Smooth muscle cell (in vitro differentiated cells): Measurements from ENCODE around the gene PCSK5. TPM values are rescaled to one million over a fixed set of nuclear protein-coding genes. Genes with fewer than 3 reads are reported as not detected.

Experiments used
- DNase-seq: peaks from one replicate; lab custom pipeline; 2025; ENCODE audit not compliant: unreplicated experiment; lab: John Stamatoyannopoulos, UW
- H2AFZ ChIP-seq: fragments of 200-600 bp; sonication (generic); 2 replicates; pipeline ENCODE4 v1.6.0; 2016; ENCODE audit warnings: antibody characterized with exemption, low read depth, mild to moderate bottlenecking
- H3F3A ChIP-seq: fragments of 200-600 bp; sonication (generic); 2 replicates; pipeline ENCODE4 v1.6.0; 2017; ENCODE audit warnings: antibody characterized with exemption, low read depth
- H3K27ac ChIP-seq: fragments of 200-600 bp; sonication (generic); 2 replicates; pipeline ENCODE4 v1.5.1; 2016; ENCODE audit warnings: low read depth, mild to moderate bottlenecking
- H3K27me3 ChIP-seq: fragments of 200-600 bp; sonication (generic); 2 replicates; pipeline ENCODE4 v1.6.1; 2016; ENCODE audit warnings: low read depth, mild to moderate bottlenecking
- H3K36me3 ChIP-seq: fragments of 200-600 bp; sonication (generic); 2 replicates; pipeline ENCODE4 v1.5.1; 2016; ENCODE audit warnings: low read depth
- H3K4me1 ChIP-seq: fragments of 200-600 bp; sonication (generic); 2 replicates; pipeline ENCODE4 v1.5.1; 2016; ENCODE audit warnings: low read depth
- H3K4me2 ChIP-seq: fragments of 200-600 bp; sonication (generic); 2 replicates; pipeline ENCODE4 v1.6.0; 2016; ENCODE audit warnings: mild to moderate bottlenecking
- H3K4me3 ChIP-seq: fragments of 200-600 bp; sonication (generic); 2 replicates; pipeline ENCODE4 v1.5.1; 2016; ENCODE audit warnings: mild to moderate bottlenecking
- H3K79me2 ChIP-seq: fragments of 200-600 bp; sonication (generic); 2 replicates; pipeline ENCODE4 v1.6.0; 2016; ENCODE audit warnings: low read depth, mild to moderate bottlenecking
- H3K9ac ChIP-seq: fragments of 200-600 bp; sonication (generic); 2 replicates; pipeline ENCODE4 v1.6.0; 2016; ENCODE audit warnings: low read depth
- H3K9me3 ChIP-seq: fragments of 200-600 bp; sonication (generic); replicated peaks from 2 replicates; pipeline ENCODE4 v1.5.1; 2016; ENCODE audit warnings: low read depth
- H4K20me1 ChIP-seq: fragments of 200-600 bp; sonication (generic); 2 replicates; pipeline ENCODE4 v1.6.0; 2016; ENCODE audit warnings: low read depth
- WGBS: methylation state at CpG from one replicate; pipeline ENCODE4 v1.1.7; 2016; ENCODE audit warnings: low lambda C conversion rate; 5-methylcytosine and 5-hydroxymethylcytosine counted together
- polyA plus RNA-seq: library from polyadenylated mRNA; unstranded; fragments of >200 nt; fragmentation: Nextera tagmentation; extraction: Ambion mirVana; gene quantifications from 2 replicates; pipeline ENCODE4 v1.2.1, GENCODE V29; 2016
- total RNA-seq: library from RNA; depleted of rRNA; stranded (reverse); fragments of >200 nt; gene quantifications from 2 replicates; pipeline ENCODE4 v1.2.3, GENCODE V29; 2014
- TF ChIP-seq, protein P1 (sequence below): fragments of 200-600 bp; sonication (generic); IDR thresholded peaks from 2 replicates; pipeline ENCODE4 v1.5.1; 2017; ENCODE audit warnings: borderline replicate concordance, mild to moderate bottlenecking, antibody characterized with exemption; ENCODE audit not compliant: insufficient read depth, poor library complexity, severe bottlenecking

PCSK5 gene
- total and polyA plus RNA-seq, 2 experiments from 2014 or later: 2.3 to 2.8 TPM

DNA sequence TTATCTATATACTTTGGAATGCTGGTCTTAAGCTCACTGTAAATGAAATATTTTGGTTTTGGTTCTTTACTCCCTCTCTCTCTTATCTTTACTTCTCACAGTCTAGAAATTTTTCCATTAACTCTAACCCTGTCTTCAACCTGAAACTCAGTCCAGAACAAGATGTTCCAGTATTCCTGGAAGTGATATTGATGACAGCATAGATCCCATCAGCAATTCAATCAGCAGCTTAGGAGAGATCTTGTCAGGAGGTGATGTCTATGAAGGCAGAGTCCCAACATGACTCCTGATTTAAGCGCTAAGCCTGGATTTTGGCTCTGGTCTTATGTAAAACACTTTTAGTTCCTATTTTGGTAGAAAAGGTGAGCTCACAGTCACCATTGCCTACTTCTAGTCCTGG lies 451.1 kb downstream of the PCSK5 start:
- H4K20me1 ChIP-seq: no peaks in the 10 kb centered on the region
- no peaks in the 10 kb centered on the region for H3K36me3 ChIP-seq
- H3K4me2 ChIP-seq: no peak overlapping the region
- H2AFZ ChIP-seq: no peak overlapping the region
- no peaks in the 10 kb centered on the region for H3F3A ChIP-seq
- H3K27me3 ChIP-seq: no peaks in the 10 kb centered on the region
- DNase-seq: no peak
- no peak overlapping the region for H3K4me3 ChIP-seq
- no peak overlapping the region for H3K27ac ChIP-seq
- TF ChIP-seq, protein P1, sequence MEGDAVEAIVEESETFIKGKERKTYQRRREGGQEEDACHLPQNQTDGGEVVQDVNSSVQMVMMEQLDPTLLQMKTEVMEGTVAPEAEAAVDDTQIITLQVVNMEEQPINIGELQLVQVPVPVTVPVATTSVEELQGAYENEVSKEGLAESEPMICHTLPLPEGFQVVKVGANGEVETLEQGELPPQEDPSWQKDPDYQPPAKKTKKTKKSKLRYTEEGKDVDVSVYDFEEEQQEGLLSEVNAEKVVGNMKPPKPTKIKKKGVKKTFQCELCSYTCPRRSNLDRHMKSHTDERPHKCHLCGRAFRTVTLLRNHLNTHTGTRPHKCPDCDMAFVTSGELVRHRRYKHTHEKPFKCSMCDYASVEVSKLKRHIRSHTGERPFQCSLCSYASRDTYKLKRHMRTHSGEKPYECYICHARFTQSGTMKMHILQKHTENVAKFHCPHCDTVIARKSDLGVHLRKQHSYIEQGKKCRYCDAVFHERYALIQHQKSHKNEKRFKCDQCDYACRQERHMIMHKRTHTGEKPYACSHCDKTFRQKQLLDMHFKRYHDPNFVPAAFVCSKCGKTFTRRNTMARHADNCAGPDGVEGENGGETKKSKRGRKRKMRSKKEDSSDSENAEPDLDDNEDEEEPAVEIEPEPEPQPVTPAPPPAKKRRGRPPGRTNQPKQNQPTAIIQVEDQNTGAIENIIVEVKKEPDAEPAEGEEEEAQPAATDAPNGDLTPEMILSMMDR: no peak
- no peak overlapping the region for H3K9ac ChIP-seq
- no peaks in the 10 kb centered on the region for H3K4me1 ChIP-seq
- H3K9me3 ChIP-seq: no peaks in the 10 kb centered on the region
- H3K79me2 ChIP-seq: no peaks in the 10 kb centered on the region
- 92% methylated on average over 1 of the region's 1 CpG for WGBS

DNA sequence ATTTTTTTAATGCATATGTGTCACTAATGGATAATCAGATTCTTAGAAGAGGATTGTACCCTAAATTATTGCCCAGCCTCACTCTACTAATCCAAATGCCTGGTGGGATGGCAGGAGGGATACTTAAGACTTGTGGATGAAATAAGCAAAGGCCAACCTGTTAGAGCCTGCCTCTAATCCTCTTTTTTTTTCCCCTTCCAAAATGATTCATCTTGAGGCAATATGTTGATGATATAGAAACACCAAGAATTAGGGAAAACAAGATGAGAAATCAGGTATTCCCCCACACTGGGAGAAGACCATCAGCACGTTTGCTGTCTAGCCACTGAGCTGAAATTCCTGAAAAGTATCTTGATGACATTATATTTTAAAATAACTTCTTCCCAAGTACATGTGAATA lies 451.7 kb downstream of the PCSK5 start:
- Histone ChIP-seq H3K79me2 (no peaks in the 10 kb centered on the region), H3K4me2 (no peak overlapping the region), H3K36me3 (no peaks in the 10 kb centered on the region), H3K9me3 (no peaks in the 10 kb centered on the region), H2AFZ (no peak overlapping the region), H3K9ac (no peak overlapping the region), H3K4me3 (no peak overlapping the region), H3K4me1 (no peaks in the 10 kb centered on the region), H3K27me3 (no peaks in the 10 kb centered on the region), H3F3A (no peaks in the 10 kb centered on the region), H3K27ac (no peak overlapping the region), H4K20me1 (no peaks in the 10 kb centered on the region)
- TF ChIP-seq, protein P1: no peak
- 80% methylated on average over 1 of the region's 1 CpG for WGBS
- DNase-seq: no peak

DNA sequence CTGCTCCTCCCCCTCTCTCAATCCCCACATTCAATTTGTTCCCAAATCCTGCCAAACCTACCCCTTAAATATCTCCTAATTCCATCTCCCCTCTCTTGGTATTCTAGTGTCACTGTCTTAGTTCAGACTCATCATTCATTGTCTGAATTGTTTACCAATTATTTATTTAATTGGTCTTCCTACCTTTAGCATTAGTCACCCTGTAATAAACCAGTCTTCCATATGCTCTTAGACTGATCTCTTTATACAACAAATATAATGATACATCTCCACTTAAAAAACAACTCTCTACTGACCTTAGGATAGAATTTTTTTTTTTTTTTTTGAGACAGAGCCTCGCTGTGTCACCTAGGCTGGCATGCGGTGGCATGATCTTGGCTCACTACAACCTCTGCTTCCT lies 452.4 kb downstream of the PCSK5 start:
- Histone ChIP-seq H3F3A (no peaks in the 10 kb centered on the region), H3K36me3 (no peaks in the 10 kb centered on the region), H4K20me1 (no peaks in the 10 kb centered on the region), H3K4me1 (no peaks in the 10 kb centered on the region), H3K27me3 (no peaks in the 10 kb centered on the region), H3K4me3 (no peak overlapping the region), H3K9ac (no peak overlapping the region), H3K79me2 (no peaks in the 10 kb centered on the region), H3K4me2 (no peak overlapping the region), H3K9me3 (no peaks in the 10 kb centered on the region), H3K27ac (no peak overlapping the region), H2AFZ (no peak overlapping the region)
- DNase-seq: no peak
- TF ChIP-seq, protein P1: no peak
- WGBS: 96% methylated on average over 2 of the region's 2 CpGs

DNA sequence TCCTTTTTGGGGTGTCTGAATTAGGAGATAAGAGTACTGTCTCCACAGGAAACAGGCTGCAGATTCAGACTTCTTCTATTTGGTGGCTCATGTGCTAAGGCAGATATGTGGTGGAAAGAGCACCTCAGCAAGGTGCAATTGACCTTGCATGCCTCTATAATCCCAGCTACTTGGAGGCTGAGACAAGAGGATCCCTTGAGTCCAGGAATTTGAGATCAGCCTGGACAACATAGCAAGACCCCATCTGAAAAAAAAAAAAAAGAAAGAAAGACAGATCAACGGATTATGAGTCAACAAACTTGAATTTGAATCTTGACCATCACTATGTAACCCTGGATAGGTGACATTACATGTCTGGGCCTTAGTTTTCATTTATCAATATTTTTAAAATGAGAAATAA lies 459.4 kb downstream of the PCSK5 start:
- TF ChIP-seq, protein P1: no peak
- H3K4me1 ChIP-seq: no peaks in the 10 kb centered on the region
- H3K27ac ChIP-seq: no peak overlapping the region
- H3K4me2 ChIP-seq: no peak overlapping the region
- H3K4me3 ChIP-seq: no peak overlapping the region
- no peak for DNase-seq
- H3K9me3 ChIP-seq: no peaks in the 10 kb centered on the region
- no peaks in the 10 kb centered on the region for H3F3A ChIP-seq
- no peaks in the 10 kb centered on the region for H4K20me1 ChIP-seq
- no peaks in the 10 kb centered on the region for H3K36me3 ChIP-seq
- WGBS: 86% methylated on average over 1 of the region's 1 CpG
- no peaks in the 10 kb centered on the region for H3K79me2 ChIP-seq
- H3K27me3 ChIP-seq: no peaks in the 10 kb centered on the region
- H2AFZ ChIP-seq: no peak overlapping the region
- no peak overlapping the region for H3K9ac ChIP-seq
